GM10248 (cell line): ENCODE measurements around the gene CLIP4.

Source experiments
- CTCF ChIA-PET: fragments of 300-600 bp; sonication (Branson Sonifier 250); formaldehyde crosslinking; extraction: SDS; loops from one replicate; lab custom pipeline; 2021; ENCODE audit warnings: antibody characterized with exemption; lab: Yijun Ruan, JAX
- POLR2A ChIA-PET: fragments of 350-650 bp; sonication (Branson Sonifier 250); formaldehyde crosslinking; extraction: SDS; loops from one replicate; lab custom pipeline; 2020; ENCODE audit warnings: antibody characterized with exemption; lab: Yijun Ruan, JAX
- DNase-seq: peaks from one replicate; pipeline ENCODE4 v3.0.0; 2012; ENCODE audit errors: extremely low spot score
- CTCF ChIP-seq: IDR thresholded peaks from 2 replicates; pipeline ENCODE4 v1.5.1; 2012; ENCODE audit warnings: mild to moderate bottlenecking, low read depth; ENCODE audit errors: extremely low read depth, missing control alignments, control extremely low read depth

The CLIP4 gene

DNA sequence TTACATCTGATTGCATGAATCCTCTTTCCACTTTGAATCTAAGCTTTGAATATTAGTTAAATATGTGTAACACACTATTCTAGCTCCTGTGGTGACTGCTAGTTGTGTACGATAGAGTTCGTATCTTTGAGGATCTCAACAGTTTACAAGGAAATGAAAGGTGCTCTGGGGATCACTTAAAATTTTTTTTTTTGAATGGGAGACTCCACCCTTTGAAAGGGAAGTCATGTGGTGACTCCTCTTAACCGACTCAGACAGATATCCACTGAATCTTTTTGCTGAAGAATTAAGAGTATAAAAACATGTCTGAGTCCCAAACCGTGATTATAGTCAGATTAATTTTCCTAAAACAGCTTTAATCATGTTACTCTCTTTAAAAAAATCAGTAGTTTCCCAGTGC lies 4.0 kb downstream of the CLIP4 start:
- no peak for TF ChIP-seq CTCF
- ChIA-PET POLR2A (interaction anchor here (2.0 kb wide), 1 partner anchor 11 kb away, joined by 6 read pairs; no protein-coding TSS in a partner anchor), CTCF (interaction anchor here (1.6 to 5.7 kb wide), 2 partner anchors 10 to 16 kb away, joined by 3 to 41 read pairs; no protein-coding TSS in a partner anchor)
- no peak for DNase-seq

DNA sequence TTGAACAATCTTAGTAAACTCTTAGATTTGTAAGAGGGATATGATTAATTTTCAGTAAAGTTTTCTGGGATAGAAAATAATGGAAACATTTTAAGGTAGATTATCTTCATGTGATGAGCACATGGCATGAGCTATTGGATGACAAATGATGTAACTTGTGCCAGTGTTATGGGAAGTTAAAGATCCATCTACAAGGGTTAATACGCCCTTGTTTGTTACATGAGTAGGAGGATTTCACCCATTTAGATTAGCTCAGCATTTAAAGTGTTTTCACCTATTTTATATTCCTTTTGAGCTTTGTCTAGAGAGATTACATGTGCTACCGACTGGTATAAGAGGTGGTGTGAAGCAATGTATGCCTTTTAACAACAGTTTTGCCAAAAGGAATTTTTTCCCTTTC lies 5.6 kb downstream of the CLIP4 start:
- DNase-seq, result no peak
- no peak for TF ChIP-seq CTCF
- POLR2A ChIA-PET, result no interaction called here
- CTCF ChIA-PET, result interaction anchor here (1.6 to 5.7 kb wide), 2 partner anchors 9 to 14 kb away, joined by 3 to 41 read pairs; no protein-coding TSS in a partner anchor

DNA sequence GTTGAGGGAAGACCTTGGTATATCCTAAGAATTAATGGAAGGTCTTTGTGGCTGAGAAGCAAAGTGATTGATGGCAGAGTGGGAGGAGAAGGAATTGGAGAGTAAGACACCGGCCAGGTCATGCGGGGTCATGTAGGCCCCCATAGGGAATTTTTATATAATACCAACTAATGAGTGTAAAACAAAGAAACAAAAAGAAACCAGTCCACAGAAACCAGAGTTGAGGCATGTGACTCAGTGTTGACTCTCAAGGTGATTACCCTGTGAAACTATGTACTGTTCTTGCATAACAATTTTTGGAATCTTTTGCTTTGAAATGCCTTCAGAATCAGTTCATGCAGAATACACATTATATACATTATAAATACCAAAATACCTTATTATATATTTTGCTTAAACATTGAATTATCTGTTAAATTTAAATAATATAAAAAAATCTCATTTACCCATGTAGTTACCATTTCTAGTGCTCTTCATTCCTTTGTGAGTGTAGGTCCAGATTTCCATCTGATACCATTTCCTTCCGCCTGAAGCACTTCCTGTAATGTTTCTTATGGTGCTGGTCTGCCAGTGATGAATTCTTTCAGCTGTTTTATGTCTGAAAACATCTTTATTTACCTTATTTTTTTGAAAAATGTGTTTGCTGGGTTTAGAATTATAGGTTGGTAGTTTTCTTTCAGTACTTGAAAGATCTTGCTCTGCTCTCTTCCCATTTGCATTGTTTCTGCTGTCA lies 8.6 kb downstream of the CLIP4 start:
- ChIA-PET CTCF (no interaction called here), POLR2A (no interaction called here)
- no peak for DNase-seq
- no peak for TF ChIP-seq CTCF

GRCh38 chr2:29124504-29124903 lies 9.3 kb downstream of the CLIP4 start:
- CTCF ChIA-PET, result no interaction called here
- no peak for TF ChIP-seq CTCF
- DNase-seq, result no peak
- POLR2A ChIA-PET, result no interaction called here

- POLR2A ChIA-PET, result interaction anchor here (1.5 to 2.1 kb wide), 2 partner anchors 11 to 14 kb away, joined by 4 to 6 read pairs; no protein-coding TSS in a partner anchor
- CTCF ChIA-PET, result interaction anchor here (0.7 to 3.8 kb wide), 11 partner anchors 11 to 174 kb away, joined by 3 to 41 read pairs (median 4); partner anchors contain the start of gene CLIP4
- DNase-seq, result no peak
- TF ChIP-seq CTCF, result no peak
Observed at GRCh38 chr2:29129586-29130281, 14.5 kb downstream of the CLIP4 start.

DNA sequence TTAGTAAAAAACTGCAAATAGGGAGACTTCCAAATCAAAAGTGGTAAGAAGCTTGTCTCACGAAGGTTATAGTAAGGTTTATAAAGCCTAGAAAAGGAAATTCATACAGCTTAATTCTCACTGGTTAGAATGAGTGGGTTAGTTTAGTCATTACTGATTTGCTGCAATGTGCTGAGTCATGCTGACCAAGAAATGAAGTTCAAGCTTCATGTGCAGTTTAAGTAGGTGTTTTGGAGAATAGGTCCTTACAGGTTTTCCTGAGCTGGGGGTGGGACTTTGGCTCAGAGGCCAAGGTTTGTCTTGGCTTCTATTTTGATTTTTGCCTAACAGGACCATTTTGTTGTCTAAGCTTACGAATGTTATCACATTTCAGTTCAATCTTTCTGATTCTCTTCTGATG lies 15.1 kb downstream of the CLIP4 start:
- ChIA-PET CTCF (interaction anchor here (0.7 to 3.8 kb wide), 8 partner anchors 11 to 174 kb away, joined by 3 to 41 read pairs (median 4); partner anchors contain the start of gene CLIP4), POLR2A (interaction anchor here (2.1 kb wide), 1 partner anchor 12 kb away, joined by 6 read pairs; no protein-coding TSS in a partner anchor)
- TF ChIP-seq CTCF, result no peak
- DNase-seq, result peak; percentile 27
